Spleen (tissue), 11 donors: Measurements from ENCODE around the gene SCYL1. TPM values are rescaled to one million over a fixed set of nuclear protein-coding genes. Genes with fewer than 3 reads are reported as not detected.
A peak's percentile ranks its signal among the peaks of the same experiment; 100 is the strongest.

Experiments
- DNase-seq: peaks from one replicate; pipeline ENCODE4 v3.0.0-alpha.2; 2020
- H3K27ac ChIP-seq, 8 donors: fragments of 200-600 bp; sonication (generic) in 7 of 8; 1 replicate in 4 of 8; 2 replicates in 4 of 8; pipeline versions ENCODE4 v1.5.0 to v1.8.0; 2016 to 2021; ENCODE audit warnings: inconsistent platforms in 4 of 8, mild to moderate bottlenecking in 4 of 8, moderate library complexity in 1 of 8
- H3K27me3 ChIP-seq, 7 donors: fragments of 200-600 bp; sonication (generic) in 6 of 7; replicated peaks in 1 of 7; 1 replicate in 4 of 7; 2 replicates in 3 of 7; pipeline versions ENCODE4 v1.5.0 to v1.8.0; 2016 to 2021; ENCODE audit warnings: inconsistent platforms in 3 of 7, mild to moderate bottlenecking in 1 of 7
- H3K36me3 ChIP-seq, 6 donors: fragments of 200-600 bp; sonication (generic) in 5 of 6; 1 replicate in 4 of 6; 2 replicates in 2 of 6; pipeline versions ENCODE4 v1.5.0 to v1.8.0; 2016 to 2021; ENCODE audit warnings: inconsistent platforms in 2 of 6
- H3K4me1 ChIP-seq, 6 donors: fragments of 200-600 bp; sonication (generic) in 5 of 6; 1 replicate in 3 of 6; 2 replicates in 3 of 6; pipeline versions ENCODE4 v1.5.0 to v1.8.0; 2016 to 2021; ENCODE audit warnings: inconsistent platforms in 3 of 6
- H3K4me3 ChIP-seq, 8 donors: fragments of 200-600 bp; sonication (generic) in 7 of 8; 1 replicate in 4 of 8; 2 replicates in 4 of 8; pipeline versions ENCODE4 v1.5.0 to v1.8.0; 2016 to 2021; ENCODE audit warnings: inconsistent platforms in 4 of 8, mild to moderate bottlenecking in 4 of 8, moderate library complexity in 2 of 8
- H3K9me3 ChIP-seq, 8 donors: fragments of 200-600 bp; sonication (generic) in 7 of 8; 1 replicate in 4 of 8; 2 replicates in 4 of 8; pipeline versions ENCODE4 v1.5.0 to v1.8.0; 2016 to 2021; ENCODE audit warnings: inconsistent platforms in 4 of 8
- CTCF ChIP-seq, 11 experiments: fragments of 200-600 bp in 7 of 11; fragments of 450-650 bp in 4 of 11; sonication (generic) in 4 of 11; IDR thresholded peaks in 8 of 11; conservative IDR thresholded peaks in 3 of 11; 1 replicate in 7 of 11; 2 replicates in 4 of 11; pipeline versions ENCODE4 v1.4.0 to v1.8.0; 2016 to 2021; ENCODE audit warnings: antibody characterized with exemption in 11 of 11, inconsistent platforms in 4 of 11, mild to moderate bottlenecking in 1 of 11
- POLR2A ChIP-seq, 3 donors: fragments of 450-650 bp; IDR thresholded peaks; one replicate each; pipeline ENCODE4 v1.5.1; 2017; ENCODE audit warnings: antibody characterized with exemption in 3 of 3, mild to moderate bottlenecking in 1 of 3
- POLR2AphosphoS5 ChIP-seq, 3 donors: sonication (generic); formaldehyde crosslinking; IDR thresholded peaks; one replicate each; pipeline ENCODE4 v1.5.1; 2017; ENCODE audit warnings: antibody characterized with exemption in 3 of 3
- WGBS, 5 donors: extraction: QIAGEN DNeasy Blood & Tissue Kit in 3 of 5; methylation state at CpG; one replicate each; pipeline versions ENCODE4 v1.1.5 to v1.1.7; 2013 to 2018; 5-methylcytosine and 5-hydroxymethylcytosine counted together
- intact Hi-C: fragments of 100-400 bp; cut with DNase I; formaldehyde crosslinking; loops from one replicate; pipeline ENCODE4 v1.15.0; 2023; ENCODE audit warnings: low total_unique reads
- polyA plus RNA-seq, 3 donors: library from polyadenylated mRNA; stranded (reverse); fragments of 200-250 nt; gene quantifications; one replicate each; pipeline ENCODE4 v1.2.1, GENCODE V29; 2013
- total RNA-seq, 7 donors: library from RNA; depleted of rRNA in 3 of 7; stranded (reverse); fragments of >200 nt in 3 of 7; fragmentation: NEBNext Ultra II Directional in 4 of 7; extraction: Animal tissue kit (Norgen Biotek cat#: 25700) in 4 of 7; gene quantifications; one replicate each; pipeline versions ENCODE4 v1.1.0 to v1.2.1, GENCODE V29; 2016 to 2021
- donor health status: healthy with polysubstance abuse.
- donor health status: DM: no; HTN: no; CAD: no; lungs with moderate emphysema.
- donor health status: DM: no; HTN: no; CAD: no.
- donor health status: Bipolar disorder and iron deficiency.
- donor health status: healthy.
- donor health status: DM: no; HTN: no; CAD: no.
- donor health status: DM: yes; HTN: yes; CAD: no.

The SCYL1 gene
- total and polyA plus RNA-seq, 10 donors, result 52.4 to 125 (median 74.8) TPM

GRCh38 chr11:65489035-65489705 is 35.7 kb upstream of the SCYL1 start:
- Histone ChIP-seq H3K4me3 (no peak overlapping the region), H3K4me1 (peaks cover 51 to 90% (median 74%) of the 10 kb centered on the region in 6 donors), H3K9me3 (no peaks in the 10 kb centered on the region), H3K36me3 (no peaks in the 10 kb centered on the region), H3K27ac (peak overlapping the region; percentile 89 to 100 (median 98)), H3K27me3 (no peaks in the 10 kb centered on the region)
- intact Hi-C loops, result no loop called here
- 73 to 84% (median 74%) methylated on average over 4 to 10 of the region's 10 CpGs for WGBS, 5 donors
- DNase-seq, result no peak
- TF ChIP-seq POLR2AphosphoS5 (IDR thresholded peaks at IDR 0.05) (peak; percentile 66 to 78 (median 74)), CTCF (IDR thresholded peaks at IDR 0.05 in 8 of 11, conservative IDR thresholded peaks at IDR 0.05 in 3 of 11) (no peak), POLR2A (IDR thresholded peaks at IDR 0.05) (no peak)

- intact Hi-C loops, result no loop called here
- no peak for TF ChIP-seq POLR2A (IDR thresholded peaks at IDR 0.05)
- TF ChIP-seq CTCF (IDR thresholded peaks at IDR 0.05 in 8 of 11, conservative IDR thresholded peaks at IDR 0.05 in 3 of 11), result no peak
- DNase-seq, result no peak
Observed at GRCh38 chr11:65489706-65490320, 35.1 kb upstream of the SCYL1 start.

GRCh38 chr11:65491163-65491465 is 33.8 kb upstream of the SCYL1 start:
- Histone ChIP-seq H3K27me3 (no peaks in the 10 kb centered on the region), H3K36me3 (no peaks in the 10 kb centered on the region), H3K27ac (peak overlapping the region; percentile 89 to 100 (median 98)), H3K4me3 (no peak overlapping the region), H3K9me3 (no peaks in the 10 kb centered on the region), H3K4me1 (peaks cover 62 to 99% (median 92%) of the 10 kb centered on the region in 6 donors)
- intact Hi-C loops, result no loop called here
- no peak for DNase-seq
- no peak for TF ChIP-seq CTCF (IDR thresholded peaks at IDR 0.05 in 8 of 11, conservative IDR thresholded peaks at IDR 0.05 in 3 of 11)
- no peak for TF ChIP-seq POLR2AphosphoS5 (IDR thresholded peaks at IDR 0.05)
- TF ChIP-seq POLR2A (IDR thresholded peaks at IDR 0.05), result no peak
- WGBS, 5 donors, result 62 to 80% (median 69%) methylated on average over 3 of the region's 3 CpGs

More at GRCh38 chr11:65489706-65490320, 35.1 kb upstream of the SCYL1 start:
- no peak overlapping the region for H3K4me3 ChIP-seq
- no peaks in the 10 kb centered on the region for H3K27me3 ChIP-seq
- peak overlapping the region; percentile 89 to 100 (median 98) for H3K27ac ChIP-seq
- WGBS, 5 donors, result 72 to 78% (median 73%) methylated on average over 7 to 8 of the region's 8 CpGs
- no peaks in the 10 kb centered on the region for H3K9me3 ChIP-seq
- H3K4me1 ChIP-seq, result peaks cover 57 to 96% (median 81%) of the 10 kb centered on the region in 6 donors
- H3K36me3 ChIP-seq, result no peaks in the 10 kb centered on the region

GRCh38 chr11:65491614-65492386 is 33.1 kb upstream of the SCYL1 start:
- no peaks in the 10 kb centered on the region for H3K36me3 ChIP-seq
- no peaks in the 10 kb centered on the region for H3K27me3 ChIP-seq
- H3K27ac ChIP-seq, result peak overlapping the region; percentile 89 to 100 (median 98)
- H3K9me3 ChIP-seq, result no peaks in the 10 kb centered on the region
- intact Hi-C loops, result no loop called here
- peak overlapping the region in 1 of 8 donors; percentile 52 for H3K4me3 ChIP-seq
- peaks cover 69 to 100% (median 96%) of the 10 kb centered on the region in 6 donors for H3K4me1 ChIP-seq
- WGBS, 5 donors, result 38 to 58% (median 51%) methylated on average over 14 to 17 of the region's 17 CpGs
- DNase-seq, result no peak
- TF ChIP-seq POLR2AphosphoS5 (IDR thresholded peaks at IDR 0.05), result peak; percentile 42 to 53 (median 53)
- no peak for TF ChIP-seq POLR2A (IDR thresholded peaks at IDR 0.05)
